GM12892 (cell line): Measurements from ENCODE around the gene ASTN2.

Experiments used
- POLR2A ChIP-seq: IDR thresholded peaks from 2 replicates; pipeline ENCODE4 v1.6.1; 2011; ENCODE audit warnings: low read depth, low read length, control low read depth
- POLR2AphosphoS5 ChIP-seq: IDR thresholded peaks from 2 replicates; pipeline ENCODE4 v1.6.1; 2011; ENCODE audit warnings: low read depth, low read length, control low read depth
- TAF1 ChIP-seq: IDR thresholded peaks from 2 replicates; pipeline ENCODE4 v1.6.1; 2011; ENCODE audit warnings: low read depth, mild to moderate bottlenecking, control low read depth, low read length, borderline replicate concordance

- TF ChIP-seq POLR2AphosphoS5, result no peak
- no peak for TF ChIP-seq POLR2A
- no peak for TF ChIP-seq TAF1
Observed at GRCh38 chr9:116468369-116468768, 946.5 kb downstream of the ASTN2 start.
